GM19193 (cell line): ENCODE data around the gene TSPYL1.

Experiments
- POLR2A ChIP-seq: IDR thresholded peaks from 4 replicates; pipeline ENCODE4 v1.6.1; 2011; ENCODE audit not compliant: insufficient read depth, insufficient read length; ENCODE audit errors: extremely low read depth

Gene TSPYL1

GRCh38 chr6:116280161-116280932 is 617 bp upstream of the TSPYL1 start:
- TF ChIP-seq POLR2A, result no peak

GRCh38 chr6:116278854-116279231 is 887 bp downstream of the TSPYL1 start:
- no peak for TF ChIP-seq POLR2A

GRCh38 chr6:116278481-116278829 is 1.3 kb downstream of the TSPYL1 start:
- no peak for TF ChIP-seq POLR2A

- TF ChIP-seq POLR2A, result no peak
Observed at GRCh38 chr6:116277124-116277523, 2.6 kb downstream of the TSPYL1 start.

- no peak for TF ChIP-seq POLR2A
Observed at GRCh38 chr6:116271149-116271708, 8.5 kb downstream of the TSPYL1 start.

- TF ChIP-seq POLR2A, result no peak
Observed at GRCh38 chr6:116268589-116269293, 11.0 kb downstream of the TSPYL1 start.

- TF ChIP-seq POLR2A, result no peak
Observed at GRCh38 chr6:116267836-116268588, 11.7 kb downstream of the TSPYL1 start.

- TF ChIP-seq POLR2A, result no peak
Observed at GRCh38 chr6:116266803-116267202, 12.9 kb downstream of the TSPYL1 start.

GRCh38 chr6:116265041-116265829 is 14.5 kb downstream of the TSPYL1 start:
- TF ChIP-seq POLR2A, result no peak

- no peak for TF ChIP-seq POLR2A
Observed at GRCh38 chr6:116263353-116263752, 16.4 kb downstream of the TSPYL1 start.

- no peak for TF ChIP-seq POLR2A
Observed at GRCh38 chr6:116258520-116258919, 21.2 kb downstream of the TSPYL1 start.

- no peak for TF ChIP-seq POLR2A
Observed at GRCh38 chr6:116256694-116257093, 23.0 kb downstream of the TSPYL1 start.

GRCh38 chr6:116255246-116255800 is 24.4 kb downstream of the TSPYL1 start:
- no peak for TF ChIP-seq POLR2A
